K562 (cell line): ENCODE data around the gene MYBPC3. TPM values are rescaled to one million over a fixed set of nuclear protein-coding genes. Genes with fewer than 3 reads are reported as not detected.
A peak's percentile ranks its signal among the peaks of the same experiment; 100 is the strongest.

Source experiments
- ADNP ChIP-seq: fragments of 200-800 bp; sonication (Bioruptor generic); IDR thresholded peaks from 2 replicates; pipeline ENCODE4 v1.6.1; 2016; ENCODE audit warnings: missing genetic modification characterization, missing compliant biosample characterization
- ARID1B ChIP-seq: fragments of 450-650 bp; IDR thresholded peaks from 2 replicates; pipeline ENCODE4 v1.6.1; 2016; ENCODE audit warnings: antibody characterized with exemption, mild to moderate bottlenecking, inconsistent platforms
- BCOR ChIP-seq: fragments of 450-650 bp; IDR thresholded peaks from 2 replicates; pipeline ENCODE4 v1.6.1; 2016
- CBFA2T2 ChIP-seq: fragments of 450-650 bp; conservative IDR thresholded peaks from 2 replicates; pipeline ENCODE4 v1.6.1; 2017; ENCODE audit warnings: mild to moderate bottlenecking
- CREB1 ChIP-seq, 2 experiments: sonication (generic) in 1 of 2; formaldehyde crosslinking in 1 of 2; IDR thresholded peaks; 2 replicates each; pipeline versions ENCODE4 v1.6.1 to v1.8.0; 2012 to 2022; ENCODE audit warnings: inconsistent platforms in 1 of 2, mild to moderate bottlenecking in 1 of 2, missing genetic modification reagents in 1 of 2, moderate library complexity in 1 of 2
- CXXC5 ChIP-seq: fragments of 250-450 bp; sonication (Bioruptor Pico); IDR thresholded peaks from 2 replicates; pipeline ENCODE4 v1.8.0; 2022; ENCODE audit warnings: inconsistent platforms, mild to moderate bottlenecking, moderate library complexity
- E2F1 ChIP-seq: sonication (generic); formaldehyde crosslinking; IDR thresholded peaks from 2 replicates; pipeline ENCODE4 v1.8.1; 2023; ENCODE audit warnings: mild to moderate bottlenecking, missing genetic modification reagents, moderate library complexity
- EP300 ChIP-seq: IDR thresholded peaks from 2 replicates; pipeline ENCODE4 v1.6.1; 2012; ENCODE audit warnings: low read length, improper control_type of control experiment
- ESRRB ChIP-seq: fragments of 250-450 bp; sonication (Bioruptor Pico); IDR thresholded peaks from 2 replicates; pipeline ENCODE4 v1.5.0; 2020; ENCODE audit warnings: mild to moderate bottlenecking, moderate library complexity, borderline replicate concordance
- HDAC2 ChIP-seq: fragments of 450-650 bp; IDR thresholded peaks from 2 replicates; pipeline ENCODE4 v1.6.1; 2016; ENCODE audit warnings: mild to moderate bottlenecking
- HIVEP1 ChIP-seq: fragments of 250-450 bp; sonication (Bioruptor Pico); IDR thresholded peaks from 2 replicates; pipeline ENCODE4 v1.4.0; 2020; ENCODE audit warnings: mild to moderate bottlenecking
- JUNB ChIP-seq: fragments of 450-650 bp; formaldehyde crosslinking; conservative IDR thresholded peaks from 2 replicates; pipeline ENCODE4 v1.4.0; 2020; ENCODE audit warnings: mild to moderate bottlenecking
- PHF8 ChIP-seq: fragments of 200-600 bp; sonication (generic); IDR thresholded peaks from 2 replicates; pipeline ENCODE4 v1.6.1; 2012; ENCODE audit warnings: mixed run types, mild to moderate bottlenecking, inconsistent platforms, low read length, moderate library complexity, borderline replicate concordance
- PKNOX1 ChIP-seq: fragments of 450-650 bp; IDR thresholded peaks from 2 replicates; pipeline ENCODE4 v1.6.1; 2016
- SUPT5H ChIP-seq: fragments of 450-650 bp; IDR thresholded peaks from 2 replicates; pipeline ENCODE4 v1.6.1; 2016
- TAL1 ChIP-seq: fragments of 450-650 bp; IDR thresholded peaks from 2 replicates; pipeline ENCODE4 v1.6.1; 2016; ENCODE audit warnings: mild to moderate bottlenecking
- TFAP4 ChIP-seq: sonication (generic); formaldehyde crosslinking; IDR thresholded peaks from 2 replicates; pipeline ENCODE4 v1.8.0; 2022; ENCODE audit warnings: missing genetic modification reagents, mild to moderate bottlenecking, moderate library complexity, borderline replicate concordance
- TGIF2 ChIP-seq: sonication (generic); formaldehyde crosslinking; IDR thresholded peaks from 2 replicates; pipeline ENCODE4 v1.8.1; 2022; ENCODE audit warnings: mild to moderate bottlenecking, missing genetic modification reagents, moderate library complexity
- ZBTB17 ChIP-seq: fragments of 450-650 bp; formaldehyde crosslinking; IDR thresholded peaks from 2 replicates; pipeline ENCODE4 v1.4.0; 2020; ENCODE audit warnings: mild to moderate bottlenecking
- ZNF124 ChIP-seq: sonication (generic); formaldehyde crosslinking; IDR thresholded peaks from 2 replicates; pipeline ENCODE4 v1.8.1; 2022; ENCODE audit warnings: missing genetic modification reagents
- ZNF280B ChIP-seq: fragments of 250-450 bp; sonication (Bioruptor Pico); IDR thresholded peaks from 2 replicates; pipeline ENCODE4 v1.5.1; 2021; ENCODE audit warnings: mild to moderate bottlenecking
- polyA plus RNA-seq, 8 experiments: library from polyadenylated mRNA; depleted of rRNA in 4 of 8; stranded (reverse) in 5 of 8; unstranded in 3 of 8; fragments of >200 nt; fragmentation: Nextera tagmentation in 2 of 8; fragmentation: Illumina TruSeq in 1 of 8; extraction: Ambion mirVana in 2 of 8; extraction: Trizol in 1 of 8; gene quantifications; 2 replicates each; pipeline versions ENCODE4 v1.2.1 to v1.2.3, GENCODE V29; 2011 to 2014; ENCODE audit warnings: inconsistent platforms in 1 of 8, missing spikeins in 1 of 8
- total RNA-seq, 7 experiments: library from RNA; depleted of rRNA in 6 of 7; stranded (reverse); fragments of >200 nt in 6 of 7; fragmentation: Illumina TruSeq in 2 of 7; extraction: Trizol in 2 of 7; gene quantifications; 2 replicates each; pipeline versions ENCODE4 v1.2.1 to v1.2.3, GENCODE V29; 2011 to 2021; ENCODE audit warnings: low replicate concordance in 1 of 7
- TF ChIP-seq, protein P1 (sequence below), 2 experiments: fragments of 200-800 bp in 1 of 2; sonication (Bioruptor generic) in 1 of 2; sonication (generic) in 1 of 2; formaldehyde crosslinking in 1 of 2; IDR thresholded peaks in 1 of 2; conservative IDR thresholded peaks in 1 of 2; 2 replicates each; pipeline versions ENCODE4 v1.5.0 to v1.6.1; 2016 to 2020; ENCODE audit warnings: missing compliant biosample characterization in 1 of 2, missing genetic modification characterization in 1 of 2, missing genetic modification reagents in 1 of 2

MYBPC3 gene
- total and polyA plus RNA-seq, 9 of the 15 experiments (the other 6 are each of a cell fraction or from before 2014, with no cell fraction given): 0.01 TPM; not detected in 8

GRCh38 chr11:47399860-47400767 is 47.6 kb upstream of the MYBPC3 start (continued):
- TF ChIP-seq BCOR: peak; percentile 93
- peak; percentile 65; the same call in 1 of the 2 replicates for TF ChIP-seq PHF8
- no peak for TF ChIP-seq ESRRB (CRISPR knock-in tag)
- TF ChIP-seq JUNB (CRISPR knock-in tag): no peak
- TF ChIP-seq HDAC2: peak; percentile 76; the same call in 1 of the 2 replicates
- peak; percentile 34; the same call in 1 of the 2 replicates for TF ChIP-seq EP300
- TF ChIP-seq TAL1: peak; percentile 21; the same call in 1 of the 2 replicates
- peak; percentile 79 for TF ChIP-seq ARID1B
- TF ChIP-seq TFAP4 (CRISPR knock-in tag): no peak
- TF ChIP-seq CBFA2T2: 0 out of 2 replicates have a peak, but pooled peaks have one; percentile 18
- peak; percentile 29 for TF ChIP-seq CXXC5 (CRISPR knock-in tag)
- no peak for TF ChIP-seq ZNF124 (CRISPR knock-in tag)
- no peak for TF ChIP-seq E2F1 (CRISPR knock-in tag)
- TF ChIP-seq TGIF2 (CRISPR knock-in tag): no peak
- TF ChIP-seq, protein P1, sequence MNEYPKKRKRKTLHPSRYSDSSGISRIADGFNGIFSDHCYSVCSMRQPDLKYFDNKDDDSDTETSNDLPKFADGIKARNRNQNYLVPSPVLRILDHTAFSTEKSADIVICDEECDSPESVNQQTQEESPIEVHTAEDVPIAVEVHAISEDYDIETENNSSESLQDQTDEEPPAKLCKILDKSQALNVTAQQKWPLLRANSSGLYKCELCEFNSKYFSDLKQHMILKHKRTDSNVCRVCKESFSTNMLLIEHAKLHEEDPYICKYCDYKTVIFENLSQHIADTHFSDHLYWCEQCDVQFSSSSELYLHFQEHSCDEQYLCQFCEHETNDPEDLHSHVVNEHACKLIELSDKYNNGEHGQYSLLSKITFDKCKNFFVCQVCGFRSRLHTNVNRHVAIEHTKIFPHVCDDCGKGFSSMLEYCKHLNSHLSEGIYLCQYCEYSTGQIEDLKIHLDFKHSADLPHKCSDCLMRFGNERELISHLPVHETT (CRISPR knock-in tag; conservative IDR thresholded peaks at IDR 0.05 in 1 of 2, IDR thresholded peaks at IDR 0.05 in 1 of 2): no peak
- TF ChIP-seq CREB1 (IDR thresholded peaks at IDR 0.05): 0 out of 2 replicates have a peak, but pooled peaks have one; percentile 19
- no peak for TF ChIP-seq CREB1 (CRISPR knock-in tag; IDR thresholded peaks at IDR 0.05)
- TF ChIP-seq HIVEP1 (CRISPR knock-in tag): no peak
- peak; percentile 32; the same call in 1 of the 2 replicates for TF ChIP-seq SUPT5H
- peak; percentile 74 for TF ChIP-seq ADNP (tag)
- TF ChIP-seq ZNF280B (CRISPR knock-in tag): no peak
- no peak for TF ChIP-seq PKNOX1
- TF ChIP-seq ZBTB17 (CRISPR knock-in tag): no peak
